ENCODE data around the gene PNMA6E. TPM values are rescaled to one million over a fixed set of nuclear protein-coding genes. Genes with fewer than 3 reads are reported as not detected.
A peak's percentile ranks its signal among the peaks of the same experiment; 100 is the strongest.

PNMA6E gene
- total and polyA plus RNA-seq, 9 of the 15 experiments (the other 6 are each of a cell fraction or from before 2014, with no cell fraction given) = 0.03 TPM; not detected in 8

GRCh38 chrX:153381684-153382532 lies 19.2 kb downstream of the PNMA6E start (continued):
- TF ChIP-seq ZNF197 (CRISPR knock-in tag; IDR thresholded peaks at IDR 0.05; ENCODE audit: low read depth) = no peak
- TF ChIP-seq CREM (IDR thresholded peaks at IDR 0.05; ENCODE audit: low read depth) = 0 out of 2 replicates have a peak, but pooled peaks have one; percentile 15
- TF ChIP-seq CTBP1 (IDR thresholded peaks at IDR 0.05; ENCODE audit: borderline replicate concordance) = peak; percentile 48; the same call in 1 of the 2 replicates
- TF ChIP-seq MXI1 (IDR thresholded peaks at IDR 0.05; ENCODE audit: low read depth, low read length) = peak; percentile 71; the same call in 1 of the 2 replicates
- TF ChIP-seq, protein P1, sequence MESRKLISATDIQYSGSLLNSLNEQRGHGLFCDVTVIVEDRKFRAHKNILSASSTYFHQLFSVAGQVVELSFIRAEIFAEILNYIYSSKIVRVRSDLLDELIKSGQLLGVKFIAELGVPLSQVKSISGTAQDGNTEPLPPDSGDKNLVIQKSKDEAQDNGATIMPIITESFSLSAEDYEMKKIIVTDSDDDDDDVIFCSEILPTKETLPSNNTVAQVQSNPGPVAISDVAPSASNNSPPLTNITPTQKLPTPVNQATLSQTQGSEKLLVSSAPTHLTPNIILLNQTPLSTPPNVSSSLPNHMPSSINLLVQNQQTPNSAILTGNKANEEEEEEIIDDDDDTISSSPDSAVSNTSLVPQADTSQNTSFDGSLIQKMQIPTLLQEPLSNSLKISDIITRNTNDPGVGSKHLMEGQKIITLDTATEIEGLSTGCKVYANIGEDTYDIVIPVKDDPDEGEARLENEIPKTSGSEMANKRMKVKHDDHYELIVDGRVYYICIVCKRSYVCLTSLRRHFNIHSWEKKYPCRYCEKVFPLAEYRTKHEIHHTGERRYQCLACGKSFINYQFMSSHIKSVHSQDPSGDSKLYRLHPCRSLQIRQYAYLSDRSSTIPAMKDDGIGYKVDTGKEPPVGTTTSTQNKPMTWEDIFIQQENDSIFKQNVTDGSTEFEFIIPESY (CRISPR knock-in tag; IDR thresholded peaks at IDR 0.05) = no peak
- no peak for TF ChIP-seq ARID4B (CRISPR knock-in tag; IDR thresholded peaks at IDR 0.05)
- TF ChIP-seq PHB2 (IDR thresholded peaks at IDR 0.05; ENCODE audit: low read depth) = no peak
- TF ChIP-seq TOE1 (IDR thresholded peaks at IDR 0.05; ENCODE audit: borderline replicate concordance) = no peak
- TF ChIP-seq TOE1 (CRISPR knock-in tag; IDR thresholded peaks at IDR 0.05; ENCODE audit: borderline replicate concordance, low read depth) = no peak
- TF ChIP-seq ETV5 (CRISPR knock-in tag; IDR thresholded peaks at IDR 0.05; ENCODE audit: low read depth) = peak; percentile 30; the same call in 1 of the 2 replicates
- TF ChIP-seq ZNF445 (CRISPR knock-in tag; IDR thresholded peaks at IDR 0.05; ENCODE audit: low read depth) = no peak
- TF ChIP-seq NFRKB (IDR thresholded peaks at IDR 0.05; ENCODE audit: low read depth) = no peak
- no peak for TF ChIP-seq NR1H2 (CRISPR knock-in tag; IDR thresholded peaks at IDR 0.05)
- TF ChIP-seq ZNF778 (CRISPR knock-in tag; IDR thresholded peaks at IDR 0.05) = no peak
- TF ChIP-seq SMC3 (conservative IDR thresholded peaks at IDR 0.05; ENCODE audit: insufficient read depth, low read depth, low read length) = 0 out of 2 replicates have a peak, but pooled peaks have one; percentile 16
- no peak for TF ChIP-seq ZNF699 (CRISPR knock-in tag; IDR thresholded peaks at IDR 0.05; ENCODE audit: insufficient replicate concordance)
- TF ChIP-seq CEBPB (tag; IDR thresholded peaks at IDR 0.05) = no peak
- TF ChIP-seq, protein P2, sequence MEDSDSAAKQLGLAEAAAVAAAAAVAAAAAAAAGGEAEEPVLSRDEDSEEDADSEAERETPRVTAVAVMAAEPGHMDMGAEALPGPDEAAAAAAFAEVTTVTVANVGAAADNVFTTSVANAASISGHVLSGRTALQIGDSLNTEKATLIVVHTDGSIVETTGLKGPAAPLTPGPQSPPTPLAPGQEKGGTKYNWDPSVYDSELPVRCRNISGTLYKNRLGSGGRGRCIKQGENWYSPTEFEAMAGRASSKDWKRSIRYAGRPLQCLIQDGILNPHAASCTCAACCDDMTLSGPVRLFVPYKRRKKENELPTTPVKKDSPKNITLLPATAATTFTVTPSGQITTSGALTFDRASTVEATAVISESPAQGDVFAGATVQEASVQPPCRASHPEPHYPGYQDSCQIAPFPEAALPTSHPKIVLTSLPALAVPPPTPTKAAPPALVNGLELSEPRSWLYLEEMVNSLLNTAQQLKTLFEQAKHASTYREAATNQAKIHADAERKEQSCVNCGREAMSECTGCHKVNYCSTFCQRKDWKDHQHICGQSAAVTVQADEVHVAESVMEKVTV (CRISPR knock-in tag; IDR thresholded peaks at IDR 0.05) = peak; percentile 29; the same call in 1 of the 2 replicates
- TF ChIP-seq CHD1 (IDR thresholded peaks at IDR 0.05; ENCODE audit: low read length) = no peak

Data from K562 (cell line).